IMR-90 (cell line): ENCODE measurements around the gene ZNF593. TPM values are rescaled to one million over a fixed set of nuclear protein-coding genes. Genes with fewer than 3 reads are reported as not detected.

Experiments
- ATAC-seq: fragments of 200-7000 bp; cut with Tn5 transposase; 2 replicates; pipeline ENCODE4 v1.9.1; 2020; ENCODE audit warnings: low read depth, mild to moderate bottlenecking, moderate library complexity
- BruUV-seq: library from RNA; stranded (reverse); fragments of 400-500 nt; replicated peaks from 2 replicates; lab custom pipeline; 2021; lab: Mats Ljungman, UMichigan
- CTCF ChIA-PET: fragments of 300-600 bp; formaldehyde crosslinking; extraction: SDS; loops from one replicate; lab custom pipeline; 2021; ENCODE audit warnings: antibody characterized with exemption; lab: Yijun Ruan, JAX
- POLR2A ChIA-PET: fragments of 300-600 bp; sonication (Branson Sonifier 250); formaldehyde crosslinking; loops from one replicate; lab custom pipeline; 2022; ENCODE audit warnings: antibody characterized with exemption; ENCODE audit not compliant: unreplicated experiment; lab: Charles Lee
- DNase-seq: peaks from one replicate; pipeline ENCODE4 v3.0.0; 2013
- H2AFZ ChIP-seq: replicated peaks from 2 replicates; pipeline ENCODE3; 2013; ENCODE audit warnings: low read length, mild to moderate bottlenecking; ENCODE audit not compliant: poor library complexity
- H2AK5ac ChIP-seq: 2 replicates; pipeline ENCODE4 v1.6.1; 2013; ENCODE audit warnings: low read depth, low read length, inconsistent platforms
- H2AK9ac ChIP-seq: replicated peaks from 2 replicates; pipeline ENCODE3; 2013; ENCODE audit warnings: mild to moderate bottlenecking, low read depth, low read length, moderate library complexity; ENCODE audit not compliant: poor library complexity
- H2BK120ac ChIP-seq: 2 replicates; pipeline ENCODE4 v1.6.1; 2013; ENCODE audit warnings: low read depth, low read length, inconsistent platforms
- H2BK15ac ChIP-seq: 3 replicates; pipeline ENCODE4 v1.6.1; 2013; ENCODE audit warnings: low read depth, low read length, inconsistent platforms
- H2BK20ac ChIP-seq: 2 replicates; pipeline ENCODE4 v1.6.1; 2013; ENCODE audit warnings: low read depth, mild to moderate bottlenecking, inconsistent platforms, low read length, moderate library complexity
- H2BK5ac ChIP-seq: 2 replicates; pipeline ENCODE4 v1.6.1; 2013; ENCODE audit warnings: mild to moderate bottlenecking, low read depth, low read length, inconsistent platforms; ENCODE audit not compliant: poor library complexity, severe bottlenecking
- H3K14ac ChIP-seq: replicated peaks from 2 replicates; pipeline ENCODE4 v1.6.1; 2013; ENCODE audit warnings: low read depth, low read length, inconsistent platforms
- H3K18ac ChIP-seq: 2 replicates; pipeline ENCODE4 v1.6.1; 2013; ENCODE audit warnings: low read depth, low read length, control low read depth
- H3K23ac ChIP-seq: 2 replicates; pipeline ENCODE4 v1.6.1; 2013; ENCODE audit warnings: low read depth, low read length, inconsistent platforms
- H3K27ac ChIP-seq: 2 replicates; pipeline ENCODE4 v1.5.1; 2013; ENCODE audit warnings: mild to moderate bottlenecking, control low read depth, low read length; ENCODE audit not compliant: insufficient read depth
- H3K27me3 ChIP-seq: 2 replicates; pipeline ENCODE4 v1.6.1; 2013; ENCODE audit warnings: low read length; ENCODE audit not compliant: control insufficient read depth, insufficient read depth
- H3K36me3 ChIP-seq: 2 replicates; pipeline ENCODE4 v1.6.1; 2013; ENCODE audit warnings: low read length, mixed read lengths; ENCODE audit not compliant: control insufficient read depth, insufficient read depth
- H3K4ac ChIP-seq: 2 replicates; pipeline ENCODE4 v1.6.1; 2013; ENCODE audit warnings: low read depth, low read length, inconsistent platforms
- H3K4me1 ChIP-seq: 2 replicates; pipeline ENCODE4 v1.6.1; 2013; ENCODE audit warnings: low read length, mixed read lengths; ENCODE audit not compliant: control insufficient read depth, insufficient read depth
- H3K4me2 ChIP-seq: 2 replicates; pipeline ENCODE4 v1.6.1; 2013; ENCODE audit warnings: low read depth, mild to moderate bottlenecking, control low read depth, low read length, moderate library complexity
- H3K4me3 ChIP-seq: 2 replicates; pipeline ENCODE4 v1.5.1; 2013; ENCODE audit warnings: low read depth, mild to moderate bottlenecking, control low read depth, low read length, moderate library complexity; ENCODE audit not compliant: insufficient read depth
- H3K56ac ChIP-seq: 2 replicates; pipeline ENCODE4 v1.6.1; 2013; ENCODE audit warnings: low read length, inconsistent platforms; ENCODE audit not compliant: insufficient read depth; ENCODE audit errors: extremely low read depth
- H3K79me1 ChIP-seq, 2 experiments: 2 replicates each; pipeline ENCODE4 v1.6.1; 2013; ENCODE audit warnings: low read length in 2 of 2, inconsistent platforms in 1 of 2, low read depth in 1 of 2
- H3K9ac ChIP-seq: 2 replicates; pipeline ENCODE4 v1.6.1; 2013; ENCODE audit warnings: low read depth, low read length, control low read depth
- H3K9me1 ChIP-seq: 2 replicates; pipeline ENCODE4 v1.6.1; 2013; ENCODE audit warnings: low read length, inconsistent platforms; ENCODE audit not compliant: insufficient read depth
- H3K9me3 ChIP-seq: 2 replicates; pipeline ENCODE4 v1.6.1; 2013; ENCODE audit warnings: low read length; ENCODE audit not compliant: control insufficient read depth, insufficient read depth
- H4K20me1 ChIP-seq: 2 replicates; pipeline ENCODE4 v1.6.1; 2013; ENCODE audit warnings: low read length, inconsistent platforms; ENCODE audit not compliant: insufficient read depth
- H4K5ac ChIP-seq: 2 replicates; pipeline ENCODE4 v1.6.1; 2013; ENCODE audit warnings: mild to moderate bottlenecking, low read depth, low read length, control low read depth
- H4K8ac ChIP-seq, 2 experiments: 2 replicates each; pipeline ENCODE4 v1.6.1; 2013; ENCODE audit warnings: low read depth in 2 of 2, low read length in 2 of 2, control low read depth in 1 of 2, inconsistent platforms in 1 of 2
- H4K91ac ChIP-seq: 2 replicates; pipeline ENCODE4 v1.6.1; 2013; ENCODE audit warnings: low read depth, low read length, inconsistent platforms; ENCODE audit not compliant: insufficient read depth
- BHLHE40 ChIP-seq: fragments of 150-350 bp; IDR thresholded peaks from 2 replicates; pipeline ENCODE4 v1.6.1; 2016; ENCODE audit warnings: mild to moderate bottlenecking, low read depth, low read length
- CEBPB ChIP-seq: IDR thresholded peaks from 2 replicates; pipeline ENCODE4 v1.6.1; 2012; ENCODE audit warnings: low read depth, low read length, improper control_type of control experiment
- CTCF ChIP-seq: conservative IDR thresholded peaks from 2 replicates; pipeline ENCODE4 v1.5.1; 2012; ENCODE audit warnings: mild to moderate bottlenecking, low read depth, low read length, improper control_type of control experiment
- ELK1 ChIP-seq: fragments of 150-350 bp; IDR thresholded peaks from 2 replicates; pipeline ENCODE4 v1.6.1; 2016; ENCODE audit warnings: low read depth, mild to moderate bottlenecking, low read length, moderate library complexity, borderline replicate concordance
- MAFK ChIP-seq: IDR thresholded peaks from 2 replicates; pipeline ENCODE4 v1.6.1; 2012; ENCODE audit warnings: low read depth, low read length, improper control_type of control experiment
- MAZ ChIP-seq: IDR thresholded peaks from 2 replicates; pipeline ENCODE4 v1.6.1; 2012; ENCODE audit warnings: low read depth, mild to moderate bottlenecking, low read length, improper control_type of control experiment, moderate library complexity, borderline replicate concordance
- MXI1 ChIP-seq: IDR thresholded peaks from 2 replicates; pipeline ENCODE4 v1.6.1; 2012; ENCODE audit warnings: low read depth, mild to moderate bottlenecking, low read length, moderate library complexity, borderline replicate concordance
- POLR2A ChIP-seq: IDR thresholded peaks from 2 replicates; pipeline ENCODE4 v1.6.1; 2012; ENCODE audit warnings: mild to moderate bottlenecking, low read depth, low read length
- RAD21 ChIP-seq: IDR thresholded peaks from 2 replicates; pipeline ENCODE4 v1.6.1; 2012; ENCODE audit warnings: low read length, improper control_type of control experiment
- RCOR1 ChIP-seq: IDR thresholded peaks from 2 replicates; pipeline ENCODE4 v1.6.1; 2012; ENCODE audit warnings: mild to moderate bottlenecking, low read length, improper control_type of control experiment; ENCODE audit not compliant: insufficient replicate concordance
- RFX5 ChIP-seq: IDR thresholded peaks from 2 replicates; pipeline ENCODE4 v1.8.0; 2012; ENCODE audit warnings: low read depth, mild to moderate bottlenecking, low read length, moderate library complexity
- SMC3 ChIP-seq: fragments of 150-350 bp; IDR thresholded peaks from 2 replicates; pipeline ENCODE4 v1.6.1; 2016; ENCODE audit warnings: low read depth, mild to moderate bottlenecking, antibody characterized with exemption, low read length, moderate library complexity
- USF2 ChIP-seq: fragments of 150-350 bp; IDR thresholded peaks from 2 replicates; pipeline ENCODE4 v1.6.1; 2017; ENCODE audit warnings: mild to moderate bottlenecking, antibody characterized with exemption, low read length, low read depth
- WGBS, 2 experiments: methylation state at CpG; one replicate each; pipeline versions ENCODE4 v1.1.5 to v1.1.7; 2013; ENCODE audit warnings: missing lambda C conversion rate in 2 of 2; ENCODE audit not compliant: insufficient read length in 1 of 2; ENCODE audit errors: extremely low coverage in 2 of 2; 5-methylcytosine and 5-hydroxymethylcytosine counted together
- dilution Hi-C: fragments of 300-500 bp; cut with HindIII; formaldehyde crosslinking; loops from one replicate; pipeline ENCODE4 v1.14.3; 2018; ENCODE audit warnings: low sequenced_read_pairs; ENCODE audit not compliant: unreplicated experiment
- in situ Hi-C: fragments of 300-500 bp; cut with MboI; formaldehyde crosslinking; loops from 3 replicates; pipeline ENCODE4 v1.14.3; 2019; ENCODE audit warnings: low sequenced_read_pairs, inconsistent platforms, mixed read lengths
- intact Hi-C: fragments of 100-400 bp; cut with micrococcal nuclease; formaldehyde crosslinking; loops from 2 replicates; pipeline ENCODE4 v1.10.0; 2022
- polyA plus RNA-seq, 3 experiments: library from polyadenylated mRNA; depleted of rRNA; stranded (reverse); fragments of >200 nt; gene quantifications; 2 replicates each; pipeline ENCODE4 v1.2.3, GENCODE V29; 2012; ENCODE audit warnings: low replicate concordance in 1 of 3
- total RNA-seq: library from RNA; depleted of rRNA; stranded (reverse); fragments of >200 nt; gene quantifications from 2 replicates; pipeline ENCODE4 v1.2.3, GENCODE V29; 2012

Gene ZNF593
- total and polyA plus RNA-seq, 2 of the 4 experiments (the other 2 are of a cell fraction), result 22.2 to 57.7 TPM

GRCh38 chr1:26177182-26177684, 7.5 kb downstream of the ZNF593 start, which contains the start of gene CNKSR1:
Gene CNKSR1, plus strand, starts transcription at chr1:26177491. Its CDS starts 57 bp downstream, at chr1:26177548.
- in situ Hi-C loops, result no loop called here

More at GRCh38 chr1:26177182-26177684, 7.5 kb downstream of the ZNF593 start, which contains the start of gene CNKSR1:
- Histone ChIP-seq H3K4me2 (no peak within 1 kb of the TSS), H3K4ac (no peak within 1 kb of the TSS), H3K27me3 (no peaks in the 10 kb centered on the region), H2BK5ac (no peak within 1 kb of the TSS), H3K4me1 (no peaks in the 10 kb centered on the region), H4K8ac (no peak within 1 kb of the TSS), H2BK20ac (no peak within 1 kb of the TSS), H2BK15ac (no peak within 1 kb of the TSS), H2BK120ac (no peak within 1 kb of the TSS), H3K36me3 (no peaks in the 10 kb centered on the region), H3K27ac (no peak within 1 kb of the TSS), H3K56ac (no peak within 1 kb of the TSS), H3K23ac (no peak within 1 kb of the TSS), H3K9ac (no peak within 1 kb of the TSS), H4K5ac (no peak within 1 kb of the TSS), H2AFZ (peak within 1 kb of the TSS; percentile 56), H3K18ac (no peak within 1 kb of the TSS), H3K79me1 (no peaks in the 10 kb centered on the region), H4K20me1 (no peaks in the 10 kb centered on the region), H3K4me3 (no peak within 1 kb of the TSS), H3K14ac (no peak within 1 kb of the TSS), H3K9me1 (no peaks in the 10 kb centered on the region), H4K91ac (no peak within 1 kb of the TSS), H3K9me3 (no peaks in the 10 kb centered on the region), H2AK9ac (no peak within 1 kb of the TSS), H2AK5ac (no peak within 1 kb of the TSS)
- TF ChIP-seq USF2 (no peak), CTCF (no peak), SMC3 (no peak), BHLHE40 (no peak), RCOR1 (no peak), MXI1 (no peak), CEBPB (no peak), RFX5 (no peak), MAFK (no peak), POLR2A (no peak), RAD21 (no peak), MAZ (no peak), ELK1 (no peak)
- WGBS, 2 experiments, result 52% methylated on average over 16 of the region's 21 CpGs; no CpG with 5 or more reads in 1 of the 2 experiments
- ATAC-seq (no peak), DNase-seq (no peak)
- ChIA-PET POLR2A (interaction anchor here (1.0 kb wide), 1 partner anchor 285 kb away, joined by 3 read pairs; no protein-coding TSS in a partner anchor), CTCF (interaction anchor here (1.4 kb wide), 1 partner anchor 32 kb away, joined by 3 read pairs; no protein-coding TSS in a partner anchor)
- intact Hi-C loops (no loop called here), dilution Hi-C loops (no loop called here)
- no TSS peak for BruUV-seq
